GM12872 (cell line): Measurements from ENCODE around the gene SMIM1.

Experiments
- CTCF ChIP-seq: IDR thresholded peaks from 3 replicates; pipeline ENCODE4 v1.5.1; 2011; ENCODE audit warnings: low read depth, mild to moderate bottlenecking, low read length, moderate library complexity; ENCODE audit not compliant: insufficient read depth

SMIM1 gene

DNA sequence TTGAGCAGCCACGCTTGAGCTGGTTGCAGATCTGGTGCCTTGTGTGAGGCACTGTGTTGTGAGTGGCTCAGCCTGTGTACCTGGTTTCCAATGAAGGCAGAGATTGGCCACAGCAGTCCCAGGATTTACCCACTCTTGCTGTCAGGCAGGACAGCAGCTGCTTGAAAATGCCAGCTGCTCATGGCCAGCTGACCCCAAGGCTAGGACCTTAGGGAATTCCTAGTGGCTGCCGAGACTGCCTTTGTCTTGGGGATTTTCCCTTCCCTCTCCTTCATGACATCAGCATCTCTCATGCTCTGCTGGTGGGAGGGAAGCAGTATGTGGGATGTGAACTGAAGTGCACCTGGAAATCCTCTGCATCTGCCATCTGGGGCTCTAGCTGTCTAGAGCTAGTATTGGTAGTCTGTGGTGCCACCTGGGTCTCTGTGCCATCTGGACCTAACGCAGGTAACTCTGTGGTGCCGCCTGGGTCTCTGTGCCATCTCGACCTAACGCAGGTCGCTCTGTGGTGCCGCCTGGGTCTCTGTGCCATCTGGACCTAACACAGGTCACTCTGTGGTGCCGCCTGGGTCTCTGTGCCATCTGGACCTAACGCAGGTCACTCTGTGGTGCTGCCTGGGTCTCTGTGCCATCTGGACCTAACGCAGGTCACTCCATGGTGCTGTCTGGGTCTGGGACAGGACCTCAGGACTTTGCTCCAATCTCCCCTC, 27.6 kb downstream of the SMIM1 start:
- no peak for TF ChIP-seq CTCF

DNA sequence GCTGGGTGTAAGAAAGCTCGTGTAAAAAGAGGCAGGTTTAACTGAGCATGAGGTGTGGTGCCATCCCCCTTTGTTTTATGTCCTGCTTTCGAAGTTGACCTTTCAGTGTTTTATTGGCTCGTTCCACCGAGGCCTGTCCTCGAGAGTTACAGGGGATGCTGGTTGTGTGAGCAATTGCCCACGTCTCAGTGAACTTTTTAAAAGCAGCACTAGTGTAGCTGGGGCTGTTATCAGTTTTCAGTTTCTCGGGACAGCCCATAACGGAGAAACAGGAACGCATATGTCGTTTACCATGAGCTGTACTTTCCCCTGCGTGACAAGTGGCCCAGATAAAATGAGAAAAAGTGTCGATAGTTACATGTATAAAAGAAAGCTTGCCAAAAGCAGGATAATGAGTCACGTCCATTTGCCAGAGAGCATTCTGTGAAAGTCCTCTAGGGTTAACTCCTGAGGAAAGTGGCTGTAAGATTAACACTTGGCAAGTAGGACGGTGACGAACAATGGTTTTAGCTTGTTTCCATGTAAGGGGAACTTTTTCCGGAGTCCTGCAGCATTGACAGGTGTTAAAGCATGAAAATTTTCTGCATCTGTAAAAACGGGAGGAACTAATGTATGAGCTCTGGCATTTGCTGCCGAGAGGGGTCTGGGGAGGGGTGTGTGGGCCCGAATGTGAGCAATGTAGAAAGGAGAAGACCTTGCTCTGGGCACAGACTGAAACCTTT, 31.5 kb downstream of the SMIM1 start:
- no peak for TF ChIP-seq CTCF

DNA sequence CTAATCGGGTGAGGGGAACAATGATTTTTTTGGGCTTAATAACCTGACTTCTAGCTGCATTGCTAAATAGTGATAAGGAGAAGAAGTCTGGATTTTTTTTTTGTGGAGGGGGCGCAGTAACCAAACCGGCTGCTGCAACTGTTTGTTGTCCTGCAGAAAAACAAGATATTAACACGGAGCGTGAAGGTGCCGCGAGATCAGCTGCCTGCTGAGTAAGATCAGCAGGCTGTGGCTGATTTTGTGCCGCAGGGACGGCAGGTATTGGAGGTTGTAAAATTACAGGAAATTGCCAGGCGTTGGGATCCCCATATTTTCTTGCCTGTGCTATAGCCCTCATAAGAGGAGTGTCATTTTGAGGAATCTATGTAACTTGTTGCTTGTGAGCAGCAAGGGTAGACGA, 32.5 kb downstream of the SMIM1 start:
- TF ChIP-seq CTCF: no peak

DNA sequence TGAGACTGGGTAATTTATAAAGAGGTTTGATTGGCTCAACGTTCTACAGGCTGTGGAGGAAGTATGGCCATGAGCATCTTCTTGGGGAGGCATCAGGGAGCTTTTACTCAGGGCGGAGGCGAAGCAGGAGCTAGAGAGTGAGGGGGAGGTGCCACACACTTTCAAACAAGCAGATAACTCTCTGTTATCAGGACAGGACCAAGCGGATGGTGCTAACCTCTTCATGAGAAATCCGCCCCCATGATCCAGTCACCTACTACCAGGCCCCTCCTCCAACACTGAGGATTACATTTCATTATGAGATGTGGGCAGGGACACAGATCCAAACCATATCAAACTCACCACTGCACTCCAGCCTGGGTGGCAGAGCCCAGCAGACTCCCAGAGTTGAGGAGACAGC, 35.2 kb downstream of the SMIM1 start:
- TF ChIP-seq CTCF: no peak

GRCh38 chr1:3809680-3810079, 37.1 kb downstream of the SMIM1 start:
- TF ChIP-seq CTCF: no peak

DNA sequence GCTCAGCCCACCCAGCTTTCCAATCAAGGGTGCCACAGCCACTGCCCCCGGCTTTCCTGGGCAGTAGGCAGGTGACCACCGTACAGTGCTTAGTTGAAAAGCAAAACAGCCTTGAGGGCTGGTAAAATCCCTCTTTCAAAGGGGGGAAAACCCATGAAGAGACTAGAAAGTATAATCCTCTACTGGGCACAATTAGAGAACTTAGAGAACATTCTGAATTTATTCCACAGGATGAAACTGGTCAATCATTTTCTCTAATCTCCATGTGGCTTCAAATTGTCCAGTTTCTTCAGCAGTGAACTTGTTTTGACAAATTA, 39.0 kb downstream of the SMIM1 start:
- no peak for TF ChIP-seq CTCF

GRCh38 chr1:3814065-3814464, 41.5 kb downstream of the SMIM1 start:
- TF ChIP-seq CTCF: no peak
